GM12878 (cell line): ENCODE data around the gene PTCD3. TPM values are rescaled to one million over a fixed set of nuclear protein-coding genes. Genes with fewer than 3 reads are reported as not detected.

Experiments used
- ATAC-seq: fragments of 200-7000 bp; cut with Tn5 transposase; 3 replicates; pipeline ENCODE4 v1.9.1; 2020; ENCODE audit warnings: mild to moderate bottlenecking, moderate library complexity
- BruUV-seq: library from RNA; stranded (reverse); fragments of 400-500 nt; replicated peaks from 2 replicates; lab custom pipeline; 2021; lab: Mats Ljungman, UMichigan
- CTCF ChIA-PET: fragments of 300-600 bp; sonication (Branson Sonifier 250); formaldehyde crosslinking; extraction: SDS; loops from one replicate; lab custom pipeline; 2021; ENCODE audit warnings: inconsistent platforms; lab: Yijun Ruan, JAX
- POLR2A ChIA-PET: fragments of 350-600 bp; formaldehyde crosslinking; extraction: SDS; loops from one replicate; lab custom pipeline; 2021; ENCODE audit warnings: inconsistent platforms; lab: Charles Lee
- RAD21 ChIA-PET: fragments of 300-600 bp; sonication (Branson Sonifier 250); formaldehyde crosslinking; loops from one replicate; lab custom pipeline; 2023; ENCODE audit warnings: antibody characterized with exemption; ENCODE audit not compliant: unreplicated experiment; lab: Charles Lee
- SMC1A ChIA-PET: fragments of 300-600 bp; sonication (Branson Sonifier 250); formaldehyde crosslinking; loops from one replicate; lab custom pipeline; 2023; ENCODE audit not compliant: unreplicated experiment, uncharacterized antibody; lab: Charles Lee
- DNase-seq: peaks from one replicate; pipeline ENCODE4 v3.0.0-alpha.2; 2011; ENCODE audit warnings: low read depth, low spot score
- FAIRE-seq: peaks from 3 replicates; lab custom pipeline; 2011; peaks lifted over from hg19 to GRCh38; lab: Jason Lieb, UNC
- H2AFZ ChIP-seq: 2 replicates; pipeline ENCODE4 v1.6.0; 2011; ENCODE audit warnings: low read depth, low read length, control low read depth; ENCODE audit not compliant: control insufficient read depth
- H3K27ac ChIP-seq: 2 replicates; pipeline ENCODE4 v1.5.1; 2011; ENCODE audit warnings: control low read depth; ENCODE audit not compliant: control insufficient read depth, insufficient read depth
- H3K27me3 ChIP-seq, 2 experiments: replicated peaks in 1 of 2; 2 replicates each; pipeline versions ENCODE4 v1.6.0 to v1.6.1; 2011; ENCODE audit warnings: low read length in 1 of 2; ENCODE audit not compliant: control insufficient read depth in 2 of 2, insufficient read depth in 2 of 2
- H3K36me3 ChIP-seq, 2 experiments: 2 replicates each; pipeline ENCODE4 v1.5.1; 2011; ENCODE audit warnings: low read length in 1 of 2; ENCODE audit not compliant: control insufficient read depth in 2 of 2, insufficient read depth in 2 of 2
- H3K4me1 ChIP-seq: 2 replicates; pipeline ENCODE4 v1.6.1; 2011; ENCODE audit warnings: mild to moderate bottlenecking, low read length, moderate library complexity, mixed read lengths; ENCODE audit not compliant: control insufficient read depth, insufficient read depth
- H3K4me2 ChIP-seq: 2 replicates; pipeline ENCODE4 v1.6.0; 2011; ENCODE audit warnings: control low read depth; ENCODE audit not compliant: control insufficient read depth, insufficient read depth
- H3K4me3 ChIP-seq: fragments of 200-600 bp; sonication (generic); 2 replicates; pipeline ENCODE4 v1.5.1; 2016
- H3K79me2 ChIP-seq: 2 replicates; pipeline ENCODE4 v1.6.0; 2011; ENCODE audit warnings: low read length; ENCODE audit not compliant: control insufficient read depth, insufficient read depth
- H3K9ac ChIP-seq: 2 replicates; pipeline ENCODE4 v1.8.0; 2011; ENCODE audit warnings: low read length, control low read depth, mixed read lengths; ENCODE audit not compliant: control insufficient read depth, insufficient read depth
- H3K9me3 ChIP-seq: replicated peaks from 3 replicates; pipeline ENCODE4 v1.5.1; 2011; ENCODE audit warnings: mild to moderate bottlenecking, low read length; ENCODE audit not compliant: control insufficient read depth, insufficient read depth
- H4K20me1 ChIP-seq: 2 replicates; pipeline ENCODE4 v1.6.0; 2011; ENCODE audit not compliant: control insufficient read depth, insufficient read depth
- BCL3 ChIP-seq: IDR thresholded peaks from 2 replicates; pipeline ENCODE4 v1.6.1; 2011; ENCODE audit warnings: borderline replicate concordance, low read depth, mild to moderate bottlenecking, moderate library complexity, low read length; ENCODE audit not compliant: insufficient read depth, poor library complexity, severe bottlenecking
- EZH2 ChIP-seq: IDR thresholded peaks from 2 replicates; pipeline ENCODE4 v1.6.1; 2012; ENCODE audit warnings: low read depth, mild to moderate bottlenecking, control low read depth, inconsistent platforms, low read length, borderline replicate concordance; ENCODE audit not compliant: control insufficient read depth
- HDAC6 ChIP-seq: fragments of 200-600 bp; sonication (generic); IDR thresholded peaks from one replicate; pipeline ENCODE4 v1.8.0; 2017; ENCODE audit warnings: antibody characterized with exemption; ENCODE audit not compliant: unreplicated experiment
- IKZF2 ChIP-seq, 2 experiments: fragments of 450-650 bp; IDR thresholded peaks; 2 replicates each; pipeline ENCODE4 v1.6.1; 2017; ENCODE audit warnings: mild to moderate bottlenecking in 2 of 2, moderate library complexity in 2 of 2
- KAT2A ChIP-seq: conservative IDR thresholded peaks from 2 replicates; pipeline ENCODE4 v1.6.1; 2011; ENCODE audit warnings: low read depth, low read length; ENCODE audit not compliant: control insufficient read depth
- SMAD1 ChIP-seq: fragments of 450-650 bp; IDR thresholded peaks from 2 replicates; pipeline ENCODE4 v1.6.1; 2018; ENCODE audit warnings: mild to moderate bottlenecking, low read depth; ENCODE audit not compliant: partially characterized antibody
- TARDBP ChIP-seq: IDR thresholded peaks from 2 replicates; pipeline ENCODE4 v1.6.1; 2016; ENCODE audit warnings: borderline replicate concordance
- WRNIP1 ChIP-seq: IDR thresholded peaks from 2 replicates; pipeline ENCODE4 v1.6.1; 2011; ENCODE audit warnings: low read depth, low read length, improper control_type of control experiment, borderline replicate concordance
- WGBS: methylation state at CpG from one replicate; pipeline ENCODE4 v1.1.6; 2016; ENCODE audit warnings: low lambda C conversion rate; ENCODE audit not compliant: insufficient replicate concordance, insufficient coverage; ENCODE audit errors: missing lambda C conversion rate; 5-methylcytosine and 5-hydroxymethylcytosine counted together
- in situ Hi-C: fragments of 300-500 bp; cut with MboI; formaldehyde crosslinking; loops from 9 replicates; pipeline ENCODE4 v1.14.3; 2018; ENCODE audit warnings: mixed read lengths
- intact Hi-C: fragments of 100-400 bp; cut with micrococcal nuclease; formaldehyde crosslinking; loops from one replicate; pipeline ENCODE4 v1.14.2; 2022; ENCODE audit not compliant: unreplicated experiment
- polyA plus RNA-seq, 11 experiments: library from polyadenylated mRNA; depleted of rRNA in 4 of 11; unstranded in 6 of 11; stranded (reverse) in 5 of 11; fragments of >200 nt; fragmentation: Nextera tagmentation in 4 of 11; fragmentation: Illumina TruSeq in 1 of 11; extraction: Ambion mirVana in 4 of 11; extraction: Trizol in 1 of 11; gene quantifications; 1 replicate in 1 of 11; 2 replicates in 10 of 11; pipeline versions ENCODE4 v1.2.1 to v1.2.3, GENCODE V29; 2011 to 2016; ENCODE audit warnings: inconsistent platforms in 2 of 11, missing spikeins in 2 of 11, low read depth in 1 of 11
- total RNA-seq, 4 experiments: library from RNA; depleted of rRNA in 3 of 4; stranded (reverse); fragments of >200 nt in 3 of 4; fragmentation: Illumina TruSeq in 1 of 4; extraction: Trizol in 1 of 4; gene quantifications; 2 replicates each; pipeline versions ENCODE4 v1.2.1 to v1.2.3, GENCODE V29; 2013 to 2021
- TF ChIP-seq, protein P1 (sequence below): fragments of 450-650 bp; IDR thresholded peaks from 2 replicates; pipeline ENCODE4 v1.6.1; 2017; ENCODE audit warnings: mild to moderate bottlenecking, moderate library complexity
- TF ChIP-seq, protein P2 (sequence below): IDR thresholded peaks from 2 replicates; pipeline ENCODE4 v1.6.1; 2011; ENCODE audit warnings: mild to moderate bottlenecking, low read depth, low read length, moderate library complexity; ENCODE audit not compliant: insufficient replicate concordance
- TF ChIP-seq, protein P3 (sequence below): fragments of 450-650 bp; conservative IDR thresholded peaks from 2 replicates; pipeline ENCODE4 v1.6.1; 2017; ENCODE audit warnings: mild to moderate bottlenecking, moderate library complexity
- TF ChIP-seq, protein P4 (sequence below): IDR thresholded peaks from 2 replicates; pipeline ENCODE4 v1.6.1; 2012; ENCODE audit warnings: low read depth, low read length, improper control_type of control experiment

The PTCD3 gene
- total and polyA plus RNA-seq, 10 of the 15 experiments (the other 5 are each of a cell fraction or from before 2014, with no cell fraction given): 44.7 to 177 (median 127) TPM

- POLR2A ChIA-PET: interaction anchor here (0.5 to 1.1 kb wide), 2 partner anchors 16 to 301 kb away, joined by 3 read pairs; no protein-coding TSS in a partner anchor
- H3K27me3 ChIP-seq: no peaks in the 10 kb centered on the region
- no peak overlapping the region for H2AFZ ChIP-seq
- FAIRE-seq: no peak
- no peak overlapping the region for H3K4me2 ChIP-seq
- no peak for ATAC-seq
- CTCF ChIA-PET: interaction anchor here (0.5 kb wide), 1 partner anchor 437 kb away, joined by 3 read pairs; no protein-coding TSS in a partner anchor
- RAD21 ChIA-PET: interaction anchor here (0.9 to 1.2 kb wide), 3 partner anchors 16 to 308 kb away, joined by 3 read pairs; no protein-coding TSS in a partner anchor
- no peaks in the 10 kb centered on the region for H3K9me3 ChIP-seq
- no peaks in the 10 kb centered on the region for H3K4me1 ChIP-seq
- no peak for TF ChIP-seq IKZF2 (IDR thresholded peaks at IDR 0.05)
- no peak for TF ChIP-seq WRNIP1
- TF ChIP-seq, protein P1, sequence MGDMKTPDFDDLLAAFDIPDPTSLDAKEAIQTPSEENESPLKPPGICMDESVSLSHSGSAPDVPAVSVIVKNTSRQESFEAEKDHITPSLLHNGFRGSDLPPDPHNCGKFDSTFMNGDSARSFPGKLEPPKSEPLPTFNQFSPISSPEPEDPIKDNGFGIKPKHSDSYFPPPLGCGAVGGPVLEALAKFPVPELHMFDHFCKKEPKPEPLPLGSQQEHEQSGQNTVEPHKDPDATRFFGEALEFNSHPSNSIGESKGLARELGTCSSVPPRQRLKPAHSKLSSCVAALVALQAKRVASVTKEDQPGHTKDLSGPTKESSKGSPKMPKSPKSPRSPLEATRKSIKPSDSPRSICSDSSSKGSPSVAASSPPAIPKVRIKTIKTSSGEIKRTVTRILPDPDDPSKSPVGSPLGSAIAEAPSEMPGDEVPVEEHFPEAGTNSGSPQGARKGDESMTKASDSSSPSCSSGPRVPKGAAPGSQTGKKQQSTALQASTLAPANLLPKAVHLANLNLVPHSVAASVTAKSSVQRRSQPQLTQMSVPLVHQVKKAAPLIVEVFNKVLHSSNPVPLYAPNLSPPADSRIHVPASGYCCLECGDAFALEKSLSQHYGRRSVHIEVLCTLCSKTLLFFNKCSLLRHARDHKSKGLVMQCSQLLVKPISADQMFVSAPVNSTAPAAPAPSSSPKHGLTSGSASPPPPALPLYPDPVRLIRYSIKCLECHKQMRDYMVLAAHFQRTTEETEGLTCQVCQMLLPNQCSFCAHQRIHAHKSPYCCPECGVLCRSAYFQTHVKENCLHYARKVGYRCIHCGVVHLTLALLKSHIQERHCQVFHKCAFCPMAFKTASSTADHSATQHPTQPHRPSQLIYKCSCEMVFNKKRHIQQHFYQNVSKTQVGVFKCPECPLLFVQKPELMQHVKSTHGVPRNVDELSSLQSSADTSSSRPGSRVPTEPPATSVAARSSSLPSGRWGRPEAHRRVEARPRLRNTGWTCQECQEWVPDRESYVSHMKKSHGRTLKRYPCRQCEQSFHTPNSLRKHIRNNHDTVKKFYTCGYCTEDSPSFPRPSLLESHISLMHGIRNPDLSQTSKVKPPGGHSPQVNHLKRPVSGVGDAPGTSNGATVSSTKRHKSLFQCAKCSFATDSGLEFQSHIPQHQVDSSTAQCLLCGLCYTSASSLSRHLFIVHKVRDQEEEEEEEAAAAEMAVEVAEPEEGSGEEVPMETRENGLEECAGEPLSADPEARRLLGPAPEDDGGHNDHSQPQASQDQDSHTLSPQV: no peak
- TF ChIP-seq, protein P2, sequence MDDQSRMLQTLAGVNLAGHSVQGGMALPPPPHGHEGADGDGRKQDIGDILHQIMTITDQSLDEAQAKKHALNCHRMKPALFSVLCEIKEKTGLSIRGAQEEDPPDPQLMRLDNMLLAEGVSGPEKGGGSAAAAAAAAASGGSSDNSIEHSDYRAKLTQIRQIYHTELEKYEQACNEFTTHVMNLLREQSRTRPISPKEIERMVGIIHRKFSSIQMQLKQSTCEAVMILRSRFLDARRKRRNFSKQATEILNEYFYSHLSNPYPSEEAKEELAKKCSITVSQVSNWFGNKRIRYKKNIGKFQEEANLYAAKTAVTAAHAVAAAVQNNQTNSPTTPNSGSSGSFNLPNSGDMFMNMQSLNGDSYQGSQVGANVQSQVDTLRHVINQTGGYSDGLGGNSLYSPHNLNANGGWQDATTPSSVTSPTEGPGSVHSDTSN: no peak
- TF ChIP-seq EZH2: no peak
- no peak for TF ChIP-seq SMAD1
- no peak for TF ChIP-seq BCL3
- no peak for TF ChIP-seq KAT2A
- TF ChIP-seq HDAC6: no peak
- TF ChIP-seq, protein P3, sequence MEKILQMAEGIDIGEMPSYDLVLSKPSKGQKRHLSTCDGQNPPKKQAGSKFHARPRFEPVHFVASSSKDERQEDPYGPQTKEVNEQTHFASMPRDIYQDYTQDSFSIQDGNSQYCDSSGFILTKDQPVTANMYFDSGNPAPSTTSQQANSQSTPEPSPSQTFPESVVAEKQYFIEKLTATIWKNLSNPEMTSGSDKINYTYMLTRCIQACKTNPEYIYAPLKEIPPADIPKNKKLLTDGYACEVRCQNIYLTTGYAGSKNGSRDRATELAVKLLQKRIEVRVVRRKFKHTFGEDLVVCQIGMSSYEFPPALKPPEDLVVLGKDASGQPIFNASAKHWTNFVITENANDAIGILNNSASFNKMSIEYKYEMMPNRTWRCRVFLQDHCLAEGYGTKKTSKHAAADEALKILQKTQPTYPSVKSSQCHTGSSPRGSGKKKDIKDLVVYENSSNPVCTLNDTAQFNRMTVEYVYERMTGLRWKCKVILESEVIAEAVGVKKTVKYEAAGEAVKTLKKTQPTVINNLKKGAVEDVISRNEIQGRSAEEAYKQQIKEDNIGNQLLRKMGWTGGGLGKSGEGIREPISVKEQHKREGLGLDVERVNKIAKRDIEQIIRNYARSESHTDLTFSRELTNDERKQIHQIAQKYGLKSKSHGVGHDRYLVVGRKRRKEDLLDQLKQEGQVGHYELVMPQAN: no peak
- TF ChIP-seq, protein P4, sequence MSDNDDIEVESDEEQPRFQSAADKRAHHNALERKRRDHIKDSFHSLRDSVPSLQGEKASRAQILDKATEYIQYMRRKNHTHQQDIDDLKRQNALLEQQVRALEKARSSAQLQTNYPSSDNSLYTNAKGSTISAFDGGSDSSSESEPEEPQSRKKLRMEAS: no peak
- no peak for TF ChIP-seq TARDBP
- DNase-seq: no peak
- 98% methylated on average over 5 of the region's 5 CpGs for WGBS
- H3K4me3 ChIP-seq: no peak overlapping the region
- peaks cover 21 to 55% of the 10 kb centered on the region in 2 experiments for H3K36me3 ChIP-seq
- no peak overlapping the region for H3K27ac ChIP-seq
- intact Hi-C loops (no loop called here), in situ Hi-C loops (no loop called here)
- no peaks in the 10 kb centered on the region for H4K20me1 ChIP-seq
- no TSS peak for BruUV-seq
- H3K9ac ChIP-seq: no peak overlapping the region
- H3K79me2 ChIP-seq: no peaks in the 10 kb centered on the region
- SMC1A ChIA-PET: interaction anchor here (1.5 to 2.6 kb wide), 3 partner anchors 9 to 16 kb away, joined by 3 to 12 read pairs (median 4); no protein-coding TSS in a partner anchor
Observed at GRCh38 chr2:86135653-86136052, 29.6 kb downstream of the PTCD3 start.
